Measurements from ENCODE around the gene PIAS2. TPM values are rescaled to one million over a fixed set of nuclear protein-coding genes. Genes with fewer than 3 reads are reported as not detected.

Gene PIAS2
- total RNA-seq, 1 experiment from 2014 or later = 21.2 TPM

DNA sequence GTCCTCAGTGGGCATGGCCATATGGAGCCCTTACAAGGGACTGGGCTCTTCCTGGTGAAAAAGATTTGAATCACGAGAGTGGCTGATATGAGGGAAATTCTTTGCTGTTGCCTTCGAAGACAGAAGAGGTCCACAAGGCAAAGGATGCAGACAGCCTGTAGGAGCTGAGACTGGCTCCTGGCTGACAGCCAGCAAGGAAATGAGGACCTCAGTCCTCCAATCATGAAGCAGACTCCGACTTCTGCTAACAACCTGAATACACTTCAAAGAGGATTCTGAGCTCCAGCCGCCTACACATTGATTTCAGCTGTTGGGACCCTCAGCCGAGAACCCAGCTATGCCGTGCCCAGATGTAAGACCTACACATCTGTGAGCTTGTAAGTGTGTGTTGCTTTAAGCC, 157.4 kb downstream of the PIAS2 start:
- H3K36me3 ChIP-seq = no peaks in the 10 kb centered on the region
- H3K4me3 ChIP-seq = no peak overlapping the region
- no peaks in the 10 kb centered on the region for H3K9me3 ChIP-seq
- DNase-seq = no peak
- peaks cover 2% of the 10 kb centered on the region; the same call in 1 of the 2 replicates for H3K27me3 ChIP-seq

DNA sequence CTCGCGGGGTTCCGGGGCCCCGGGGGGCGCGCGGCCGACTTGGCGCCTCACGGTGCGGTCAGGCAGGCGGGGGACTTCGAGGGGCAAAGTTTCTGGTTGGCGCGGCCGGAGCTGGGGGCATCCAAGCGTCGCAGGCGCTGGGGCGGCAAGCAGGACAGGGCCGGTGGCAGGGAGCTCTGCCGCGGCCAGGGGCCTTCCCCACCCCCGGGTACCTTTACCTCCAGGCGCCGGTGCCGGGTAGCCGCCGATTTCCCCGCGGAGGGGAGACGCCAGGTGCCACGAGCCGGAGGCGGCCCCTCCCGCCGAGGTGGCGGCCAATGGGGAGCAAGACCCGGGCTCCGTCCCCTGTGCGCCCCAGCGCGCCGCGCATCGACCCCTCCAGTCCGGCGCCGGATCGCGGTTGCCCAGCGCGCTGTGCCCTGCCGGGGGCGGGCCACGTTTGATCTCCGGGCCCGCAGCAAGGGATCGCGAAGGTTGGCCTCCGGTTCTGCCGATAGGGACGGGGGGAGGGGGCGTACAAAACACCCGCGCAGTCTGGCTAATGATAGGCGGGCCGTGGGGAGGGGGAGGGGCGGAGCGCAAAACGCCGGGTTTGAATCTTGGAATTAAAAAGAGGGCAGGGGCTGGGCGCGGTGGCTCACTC, 160.6 kb downstream of the PIAS2 start, which contains the start of gene ST8SIA5:
Gene ST8SIA5 (minus strand): TSS at position 495 of the 643 bp plus-strand sequence. CDS start 545 bp downstream, outside the sequence.
- H3K36me3 ChIP-seq = no peaks in the 10 kb centered on the region
- H3K27me3 ChIP-seq = peaks cover 2% of the 10 kb centered on the region; the same call in 1 of the 2 replicates
- H3K4me3 ChIP-seq = peak within 1 kb of the TSS; percentile 45
- peak; percentile 18 for DNase-seq
- no peaks in the 10 kb centered on the region for H3K9me3 ChIP-seq

DNA sequence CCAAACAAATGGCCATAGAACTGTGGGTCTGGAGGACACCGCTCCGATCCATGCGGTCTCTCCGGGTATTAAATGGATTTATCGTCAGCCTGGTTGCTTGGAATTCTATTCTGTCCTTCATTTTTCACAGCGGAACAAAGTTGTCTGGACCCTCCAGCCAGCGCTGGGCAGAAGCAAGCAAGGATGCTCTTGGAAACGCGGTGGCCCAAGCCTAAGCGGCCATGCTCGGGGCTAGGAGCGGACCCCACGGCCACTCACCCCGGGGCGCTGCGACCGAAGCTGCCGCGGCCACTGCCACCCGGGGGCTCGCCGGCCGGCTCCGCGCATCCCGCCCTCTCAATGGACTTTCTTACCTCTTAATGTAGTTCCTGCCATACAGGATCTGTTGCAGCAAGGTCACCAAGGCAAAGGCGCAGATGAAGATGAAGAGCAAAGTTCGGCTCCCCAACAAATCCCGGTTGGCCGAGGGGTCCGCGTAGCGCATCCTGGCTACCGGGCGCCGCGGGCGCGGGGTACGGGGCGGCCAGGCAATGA, 161.2 kb downstream of the PIAS2 start:
- no peak for DNase-seq
- H3K9me3 ChIP-seq = no peaks in the 10 kb centered on the region
- H3K27me3 ChIP-seq = peaks cover 2% of the 10 kb centered on the region; the same call in 1 of the 2 replicates
- H3K4me3 ChIP-seq = no peak overlapping the region
- H3K36me3 ChIP-seq = no peaks in the 10 kb centered on the region

DNA sequence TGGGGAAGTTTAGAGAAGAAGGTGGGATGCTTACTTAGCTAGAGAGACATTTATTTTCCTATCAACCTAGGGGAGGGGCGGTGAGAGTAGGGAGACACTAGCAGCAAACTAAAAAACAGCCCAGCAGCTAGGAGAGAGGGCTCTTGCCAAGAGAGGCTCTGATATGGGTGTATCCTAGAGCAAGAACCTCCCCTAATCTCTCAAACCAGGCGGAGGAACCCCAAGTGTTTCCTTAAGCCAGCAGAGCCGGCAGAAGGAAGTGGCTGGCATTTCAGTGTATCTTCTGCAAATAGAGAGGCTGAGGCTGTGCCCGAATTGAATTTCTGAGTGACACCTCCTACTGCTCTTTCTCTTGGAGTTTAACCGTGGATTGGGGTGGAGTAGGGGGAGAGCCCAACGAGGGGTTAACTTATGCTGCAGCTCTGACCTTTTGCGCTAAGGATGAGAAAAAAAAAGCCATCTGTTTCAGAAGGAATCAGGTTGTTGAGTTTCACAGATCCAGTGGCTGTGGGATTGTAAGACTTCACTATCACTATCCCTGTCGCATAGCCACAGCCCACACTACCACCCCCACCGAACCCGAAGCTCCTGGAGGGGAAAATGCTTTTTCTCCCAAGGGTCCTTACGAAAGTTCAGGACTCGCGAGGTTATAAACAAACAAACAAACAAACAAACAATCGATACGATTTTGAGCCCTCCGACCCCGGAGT, 161.8 kb downstream of the PIAS2 start:
- peaks cover 2% of the 10 kb centered on the region; the same call in 1 of the 2 replicates for H3K27me3 ChIP-seq
- H3K36me3 ChIP-seq = no peaks in the 10 kb centered on the region
- no peaks in the 10 kb centered on the region for H3K9me3 ChIP-seq
- DNase-seq = no peak
- H3K4me3 ChIP-seq = no peak overlapping the region

DNA sequence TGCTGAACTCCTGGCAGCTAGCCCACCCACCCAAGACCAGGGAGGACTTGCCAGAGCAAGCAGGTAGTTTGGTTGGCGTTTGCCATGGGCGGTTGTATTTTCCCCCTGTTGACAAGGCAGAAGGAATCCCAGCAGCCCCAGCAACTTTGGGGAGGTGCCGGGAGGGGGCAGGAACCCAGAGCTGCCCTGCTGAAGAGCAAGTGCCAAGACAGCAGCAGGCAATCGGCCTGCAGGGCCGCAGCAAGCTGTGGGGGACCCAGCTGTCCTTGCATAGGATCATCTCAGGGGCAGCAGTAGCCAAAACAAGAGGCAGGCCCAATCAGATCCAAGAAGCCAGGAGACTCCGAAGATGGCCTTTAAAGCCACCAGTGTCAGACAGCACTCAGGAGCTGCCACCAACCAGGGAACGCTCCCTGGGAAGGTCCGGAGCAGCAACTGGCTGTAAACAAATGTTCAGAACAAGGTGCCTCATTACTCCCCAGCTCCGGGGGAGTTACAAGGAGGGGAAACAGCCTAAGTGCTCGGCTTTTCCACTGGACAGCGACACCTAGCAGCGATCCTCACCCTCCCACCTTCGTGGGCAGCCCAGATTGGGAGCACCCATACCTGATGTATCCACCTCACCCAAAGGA, 162.5 kb downstream of the PIAS2 start:
- Histone ChIP-seq H3K4me3 (no peak overlapping the region), H3K36me3 (no peaks in the 10 kb centered on the region), H3K27me3 (peaks cover 2% of the 10 kb centered on the region; the same call in 1 of the 2 replicates), H3K9me3 (no peaks in the 10 kb centered on the region)
- no peak for DNase-seq

DNA sequence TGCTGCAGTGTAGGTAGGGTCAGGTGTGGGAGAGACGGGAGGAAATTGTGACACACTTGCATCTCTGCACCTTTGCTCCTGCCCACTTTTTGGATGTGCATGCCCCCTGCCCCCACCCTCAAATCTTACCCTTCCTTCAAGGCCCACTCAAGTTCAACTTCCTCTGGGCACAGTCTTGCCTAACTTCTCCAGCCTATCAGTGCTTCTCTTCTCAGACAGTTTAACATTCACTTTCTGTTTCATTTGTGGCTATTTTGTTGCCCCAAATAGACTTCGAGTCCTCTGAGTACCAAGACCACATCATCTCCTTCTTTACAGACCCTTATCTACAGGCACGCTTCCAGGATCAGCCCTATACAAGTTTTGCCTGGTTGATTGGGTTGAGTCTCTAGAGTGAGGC, 163.1 kb downstream of the PIAS2 start:
- no peak for DNase-seq
- Histone ChIP-seq H3K27me3 (peaks cover 2% of the 10 kb centered on the region; the same call in 1 of the 2 replicates), H3K36me3 (no peaks in the 10 kb centered on the region), H3K9me3 (no peaks in the 10 kb centered on the region), H3K4me3 (no peak overlapping the region)

Other genes with a start within 250 kb of the PIAS2 start
- gene ST8SIA5, start 160.5 kb downstream of the PIAS2 start, total RNA-seq (2014; rRNA removed; shearing (Covaris generic); ENCODE audit: low replicate concordance) = 0.12 TPM in 1 of 2 replicates, not detected in the other
- 3.0 and 3.2 TPM in 2 replicates for gene KATNAL2, start 95 bp upstream of the PIAS2 start, total RNA-seq (2014; rRNA removed; shearing (Covaris generic); ENCODE audit: low replicate concordance)
- not detected in 2 replicates for gene ELOA2, start 118.1 kb upstream of the PIAS2 start, total RNA-seq (2014; rRNA removed; shearing (Covaris generic); ENCODE audit: low replicate concordance)
- 3.0 and 11.3 TPM in 2 replicates for gene HDHD2, start 233.0 kb upstream of the PIAS2 start, total RNA-seq (2014; rRNA removed; shearing (Covaris generic); ENCODE audit: low replicate concordance)

Data from MG63 (cell line).